ENCODE results near the gene ATP1A4. TPM values are rescaled to one million over a fixed set of nuclear protein-coding genes. Genes with fewer than 3 reads are reported as not detected.

ATP1A4 gene
- total and polyA plus RNA-seq, 4 experiments from 2014 or later = not detected

DNA sequence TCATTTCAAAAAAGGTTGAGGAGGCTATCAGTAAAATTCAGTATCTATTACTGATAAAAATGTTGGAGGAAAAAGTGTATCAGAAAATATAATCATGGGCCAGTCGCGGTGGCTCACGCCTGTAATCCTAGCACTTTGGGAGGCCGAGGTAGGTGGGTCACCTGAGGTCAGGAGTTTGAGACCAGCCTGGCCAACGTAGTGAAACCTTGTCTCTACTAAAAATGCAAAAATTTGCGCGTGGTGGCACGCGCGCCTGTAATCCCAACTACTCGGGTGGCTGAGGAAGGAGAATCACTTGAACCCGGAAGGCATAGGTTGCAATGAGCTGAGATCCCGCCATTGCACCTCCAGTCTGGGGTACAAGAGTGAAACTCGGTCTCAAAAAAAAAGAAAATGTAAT, 5.3 kb upstream of the ATP1A4 start:
- Histone ChIP-seq H3K4me3 (ENCODE audit: low read length in 2 of 2) (no peak overlapping the region), H3K9me3 (ENCODE audit: control insufficient read depth in 1 of 2, low read length in 2 of 2) (no peaks in the 10 kb centered on the region), H3K27me3 (ENCODE audit: insufficient read depth, low read length) (no peaks in the 10 kb centered on the region), H3K4me1 (ENCODE audit: insufficient read depth, low read length) (no peaks in the 10 kb centered on the region), H3K36me3 (ENCODE audit: insufficient read depth, low read length) (no peaks in the 10 kb centered on the region), H3K27ac (ENCODE audit: low read depth, low read length) (no peak overlapping the region)
- ChIA-PET POLR2A (ENCODE audit: partially characterized antibody) (no interaction called here), CTCF (ENCODE audit: partially characterized antibody) (no interaction called here)
- DNase-seq = no peak
- Mint-ChIP-seq H3K9me3 (no peaks in the 10 kb centered on the region), H3K36me3 (no peaks in the 10 kb centered on the region), H3K27me3 (peaks cover 8 to 22% of the 10 kb centered on the region in 2 donors), H3K27ac (no peak overlapping the region), H3K4me1 (no peaks in the 10 kb centered on the region), H3K4me3 (no peak overlapping the region)
- intact Hi-C loops (cut with micrococcal nuclease) = no loop called here

GRCh38 chr1:160148121-160148520, 3.3 kb upstream of the ATP1A4 start:
- no peaks in the 10 kb centered on the region for H3K27me3 ChIP-seq (ENCODE audit: insufficient read depth, low read length)

DNA sequence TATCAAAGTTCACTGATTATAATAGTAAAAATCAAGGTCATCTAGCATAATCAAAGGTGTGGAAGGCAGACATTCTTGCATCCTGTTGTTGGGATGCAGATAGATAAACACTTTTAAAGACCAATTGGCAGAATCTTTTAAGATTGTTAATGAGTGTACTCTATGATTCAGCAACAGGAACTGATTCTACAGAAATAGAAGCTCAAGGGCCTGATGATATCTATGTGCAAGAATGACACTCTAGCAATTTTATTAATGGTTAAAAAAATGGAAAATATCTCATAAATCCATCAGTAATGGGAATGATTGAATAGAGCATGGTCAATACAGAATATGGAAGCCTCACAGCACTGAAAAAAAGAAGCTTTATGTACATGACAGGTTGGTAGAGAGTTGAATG, 2.2 kb upstream of the ATP1A4 start:
- Histone ChIP-seq H3K4me3 (ENCODE audit: low read length in 2 of 2) (no peak overlapping the region), H3K27ac (ENCODE audit: low read depth, low read length) (no peak overlapping the region), H3K27me3 (ENCODE audit: insufficient read depth, low read length) (no peaks in the 10 kb centered on the region), H3K36me3 (ENCODE audit: insufficient read depth, low read length) (no peaks in the 10 kb centered on the region), H3K9me3 (ENCODE audit: control insufficient read depth in 1 of 2, low read length in 2 of 2) (no peaks in the 10 kb centered on the region), H3K4me1 (ENCODE audit: insufficient read depth, low read length) (no peaks in the 10 kb centered on the region)
- Mint-ChIP-seq H3K9me3 (no peaks in the 10 kb centered on the region), H3K4me1 (no peaks in the 10 kb centered on the region), H3K27me3 (peaks cover 0 to 4% of the 10 kb centered on the region in 2 donors), H3K27ac (no peak overlapping the region), H3K36me3 (no peaks in the 10 kb centered on the region), H3K4me3 (no peak overlapping the region)
- POLR2A ChIA-PET (ENCODE audit: partially characterized antibody) = no interaction called here
- DNase-seq = no peak
- CTCF ChIA-PET (ENCODE audit: partially characterized antibody) = no interaction called here
- intact Hi-C loops (cut with micrococcal nuclease) = no loop called here

More at GRCh38 chr1:160148121-160148520, 3.3 kb upstream of the ATP1A4 start:
- CTCF ChIA-PET (ENCODE audit: partially characterized antibody) = interaction anchor here (0.7 kb wide), 1 partner anchor 1084 kb away, joined by 3 read pairs; no protein-coding TSS in a partner anchor
- no peak overlapping the region for H3K27ac ChIP-seq (ENCODE audit: low read depth, low read length)
- Mint-ChIP-seq H3K4me3 (no peak overlapping the region), H3K27me3 (peaks cover 2 to 8% of the 10 kb centered on the region in 2 donors), H3K4me1 (no peaks in the 10 kb centered on the region), H3K36me3 (no peaks in the 10 kb centered on the region), H3K27ac (peak overlapping the region in 1 of 7 donors; percentile 22), H3K9me3 (no peaks in the 10 kb centered on the region)
- POLR2A ChIA-PET (ENCODE audit: partially characterized antibody) = no interaction called here
- no peaks in the 10 kb centered on the region for H3K36me3 ChIP-seq (ENCODE audit: insufficient read depth, low read length)
- intact Hi-C loops (cut with micrococcal nuclease) = no loop called here
- no peaks in the 10 kb centered on the region for H3K9me3 ChIP-seq (ENCODE audit: control insufficient read depth in 1 of 2, low read length in 2 of 2)
- H3K4me3 ChIP-seq (ENCODE audit: low read length in 2 of 2) = no peak overlapping the region
- H3K4me1 ChIP-seq (ENCODE audit: insufficient read depth, low read length) = no peaks in the 10 kb centered on the region
- no peak for DNase-seq

- Mint-ChIP-seq H3K9me3 (no peaks in the 10 kb centered on the region), H3K36me3 (no peaks in the 10 kb centered on the region), H3K4me3 (no peak overlapping the region), H3K27ac (no peak overlapping the region), H3K4me1 (no peaks in the 10 kb centered on the region), H3K27me3 (peaks cover 0 to 4% of the 10 kb centered on the region in 2 donors)
- intact Hi-C loops (cut with micrococcal nuclease) = no loop called here
- ChIA-PET POLR2A (ENCODE audit: partially characterized antibody) (no interaction called here), CTCF (ENCODE audit: partially characterized antibody) (no interaction called here)
- no peaks in the 10 kb centered on the region for H3K9me3 ChIP-seq (ENCODE audit: control insufficient read depth in 1 of 2, low read length in 2 of 2)
- H3K27me3 ChIP-seq (ENCODE audit: insufficient read depth, low read length) = no peaks in the 10 kb centered on the region
- no peak overlapping the region for H3K4me3 ChIP-seq (ENCODE audit: low read length in 2 of 2)
- no peak for DNase-seq
- H3K27ac ChIP-seq (ENCODE audit: low read depth, low read length) = no peak overlapping the region
- no peaks in the 10 kb centered on the region for H3K36me3 ChIP-seq (ENCODE audit: insufficient read depth, low read length)
- no peaks in the 10 kb centered on the region for H3K4me1 ChIP-seq (ENCODE audit: insufficient read depth, low read length)
Measured at GRCh38 chr1:160149716-160150115, 1.7 kb upstream of the ATP1A4 start.

GRCh38 chr1:160154790-160155189, 3.4 kb downstream of the ATP1A4 start:
- Histone ChIP-seq H3K27ac (ENCODE audit: low read depth, low read length) (no peak overlapping the region), H3K36me3 (ENCODE audit: insufficient read depth, low read length) (no peaks in the 10 kb centered on the region), H3K9me3 (ENCODE audit: control insufficient read depth in 1 of 2, low read length in 2 of 2) (no peaks in the 10 kb centered on the region), H3K27me3 (ENCODE audit: insufficient read depth, low read length) (no peaks in the 10 kb centered on the region), H3K4me1 (ENCODE audit: insufficient read depth, low read length) (no peaks in the 10 kb centered on the region), H3K4me3 (ENCODE audit: low read length in 2 of 2) (no peak overlapping the region)
- no peak for DNase-seq
- POLR2A ChIA-PET (ENCODE audit: partially characterized antibody) = no interaction called here
- Mint-ChIP-seq H3K4me1 (no peaks in the 10 kb centered on the region), H3K36me3 (no peaks in the 10 kb centered on the region), H3K27me3 (peaks cover 0 to 4% of the 10 kb centered on the region in 2 donors), H3K27ac (no peak overlapping the region), H3K9me3 (no peaks in the 10 kb centered on the region), H3K4me3 (peak overlapping the region in 1 of 8 donors; percentile 46)
- CTCF ChIA-PET (ENCODE audit: partially characterized antibody) = no interaction called here
- intact Hi-C loops (cut with micrococcal nuclease) = no loop called here

DNA sequence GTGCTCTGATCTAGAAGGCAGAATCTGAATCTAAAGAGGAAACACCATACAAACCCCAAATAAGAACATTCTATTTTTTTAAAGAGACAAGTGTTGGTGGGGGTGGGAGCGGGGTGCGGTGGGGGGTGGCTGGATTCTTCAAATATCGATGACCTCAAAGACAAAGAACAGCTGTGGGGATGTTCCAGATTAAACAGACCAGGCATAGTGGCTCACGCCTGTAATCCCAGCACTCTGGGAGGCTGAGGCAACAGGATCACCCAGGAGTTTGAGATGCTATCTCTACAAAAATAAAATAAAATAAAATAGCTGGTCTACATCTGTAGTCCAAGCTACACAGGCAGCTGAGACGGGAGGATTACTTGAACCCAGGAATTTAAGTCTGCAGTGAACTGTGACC, 5.0 kb downstream of the ATP1A4 start:
- Histone ChIP-seq H3K4me3 (ENCODE audit: low read length in 2 of 2) (no peak overlapping the region), H3K9me3 (ENCODE audit: control insufficient read depth in 1 of 2, low read length in 2 of 2) (no peaks in the 10 kb centered on the region), H3K36me3 (ENCODE audit: insufficient read depth, low read length) (no peaks in the 10 kb centered on the region), H3K27me3 (ENCODE audit: insufficient read depth, low read length) (no peaks in the 10 kb centered on the region), H3K4me1 (ENCODE audit: insufficient read depth, low read length) (no peaks in the 10 kb centered on the region), H3K27ac (ENCODE audit: low read depth, low read length) (no peak overlapping the region)
- no peaks in the 10 kb centered on the region for H3K36me3 Mint-ChIP-seq
- ChIA-PET CTCF (ENCODE audit: partially characterized antibody) (interaction anchor here (0.7 kb wide), 1 partner anchor 69 kb away, joined by 3 read pairs; no protein-coding TSS in a partner anchor), POLR2A (ENCODE audit: partially characterized antibody) (no interaction called here)
- H3K27ac Mint-ChIP-seq = no peak overlapping the region
- no peak overlapping the region for H3K4me3 Mint-ChIP-seq
- no peaks in the 10 kb centered on the region for H3K9me3 Mint-ChIP-seq
- intact Hi-C loops (cut with micrococcal nuclease) = no loop called here
- H3K4me1 Mint-ChIP-seq = no peaks in the 10 kb centered on the region
- DNase-seq = no peak
- H3K27me3 Mint-ChIP-seq = peaks cover 0 to 4% of the 10 kb centered on the region in 2 donors

DNA sequence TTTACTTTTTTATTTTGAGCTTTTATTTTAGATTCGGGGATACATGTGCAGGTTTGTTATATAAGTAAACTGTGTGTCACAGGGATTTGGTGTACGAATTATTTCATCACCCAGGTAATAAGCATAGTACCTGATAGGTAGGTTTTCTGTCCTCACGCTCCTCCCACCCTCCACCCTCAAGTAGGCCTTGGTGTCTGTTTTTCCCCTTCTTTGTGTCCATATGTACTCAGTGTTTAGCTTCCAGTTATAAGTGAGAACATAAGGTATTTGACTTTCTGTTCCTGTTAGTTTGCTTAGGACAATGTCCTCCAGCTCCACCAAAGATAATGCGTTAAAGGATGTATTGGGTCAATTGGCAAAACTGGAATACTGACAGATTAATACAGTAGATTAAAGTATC, 5.8 kb downstream of the ATP1A4 start:
- H3K9me3 ChIP-seq (ENCODE audit: control insufficient read depth in 1 of 2, low read length in 2 of 2) = no peaks in the 10 kb centered on the region
- intact Hi-C loops (cut with micrococcal nuclease) = no loop called here
- no peaks in the 10 kb centered on the region for H3K4me1 ChIP-seq (ENCODE audit: insufficient read depth, low read length)
- H3K27me3 ChIP-seq (ENCODE audit: insufficient read depth, low read length) = no peaks in the 10 kb centered on the region
- POLR2A ChIA-PET (ENCODE audit: partially characterized antibody) = no interaction called here
- H3K27ac ChIP-seq (ENCODE audit: low read depth, low read length) = no peak overlapping the region
- no peak for DNase-seq
- CTCF ChIA-PET (ENCODE audit: partially characterized antibody) = no interaction called here
- Mint-ChIP-seq H3K27me3 (peaks cover 0 to 8% of the 10 kb centered on the region in 2 donors), H3K4me3 (no peak overlapping the region), H3K9me3 (no peaks in the 10 kb centered on the region), H3K4me1 (no peaks in the 10 kb centered on the region), H3K27ac (no peak overlapping the region), H3K36me3 (no peaks in the 10 kb centered on the region)
- no peak overlapping the region for H3K4me3 ChIP-seq (ENCODE audit: low read length in 2 of 2)
- no peaks in the 10 kb centered on the region for H3K36me3 ChIP-seq (ENCODE audit: insufficient read depth, low read length)

GRCh38 chr1:160158031-160158430, 6.6 kb downstream of the ATP1A4 start:
- intact Hi-C loops (cut with micrococcal nuclease) = no loop called here

More at GRCh38 chr1:160158031-160158430, 6.6 kb downstream of the ATP1A4 start:
- Histone ChIP-seq H3K36me3 (ENCODE audit: insufficient read depth, low read length) (no peaks in the 10 kb centered on the region), H3K27me3 (ENCODE audit: insufficient read depth, low read length) (no peaks in the 10 kb centered on the region), H3K9me3 (ENCODE audit: control insufficient read depth in 1 of 2, low read length in 2 of 2) (no peaks in the 10 kb centered on the region), H3K27ac (ENCODE audit: low read depth, low read length) (no peak overlapping the region), H3K4me1 (ENCODE audit: insufficient read depth, low read length) (no peaks in the 10 kb centered on the region), H3K4me3 (ENCODE audit: low read length in 2 of 2) (no peak overlapping the region)
- no peaks in the 10 kb centered on the region for H3K4me1 Mint-ChIP-seq
- CTCF ChIA-PET (ENCODE audit: partially characterized antibody) = no interaction called here
- no peaks in the 10 kb centered on the region for H3K36me3 Mint-ChIP-seq
- POLR2A ChIA-PET (ENCODE audit: partially characterized antibody) = no interaction called here
- H3K27me3 Mint-ChIP-seq = peaks cover 0 to 7% of the 10 kb centered on the region in 2 donors
- no peaks in the 10 kb centered on the region for H3K9me3 Mint-ChIP-seq
- no peak overlapping the region for H3K4me3 Mint-ChIP-seq
- DNase-seq = no peak
- no peak overlapping the region for H3K27ac Mint-ChIP-seq

All from CD4-positive, alpha-beta memory T cell (primary cell).